ENCODE measurements around the gene SLC9C2.

DNA sequence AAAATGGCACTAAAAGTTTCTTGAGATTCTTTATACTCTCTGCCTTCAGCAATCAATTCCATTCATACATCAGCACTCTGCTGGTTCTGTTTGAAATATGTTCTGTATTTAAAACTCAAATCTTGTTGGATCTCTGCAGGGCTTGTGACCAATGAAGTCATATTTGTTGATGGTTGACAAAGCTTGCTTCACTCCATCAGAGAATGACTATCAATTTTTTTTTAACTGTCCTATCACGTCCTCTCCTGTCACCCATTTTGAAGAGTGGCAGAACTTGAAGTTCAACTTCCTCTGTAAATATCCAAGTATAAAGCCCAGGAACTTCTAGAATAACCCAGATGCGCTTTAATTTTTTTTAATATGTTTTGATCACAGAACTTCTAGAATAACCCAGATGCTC lies 114.9 kb downstream of the SLC9C2 start:
- TF ChIP-seq TAF1 (IDR thresholded peaks at IDR 0.05; ENCODE audit: borderline replicate concordance, insufficient read depth, low read length) (no peak), POLR2AphosphoS5 (IDR thresholded peaks at IDR 0.05; ENCODE audit: low read depth, low read length) (no peak)
- TF ChIP-seq, protein P1, sequence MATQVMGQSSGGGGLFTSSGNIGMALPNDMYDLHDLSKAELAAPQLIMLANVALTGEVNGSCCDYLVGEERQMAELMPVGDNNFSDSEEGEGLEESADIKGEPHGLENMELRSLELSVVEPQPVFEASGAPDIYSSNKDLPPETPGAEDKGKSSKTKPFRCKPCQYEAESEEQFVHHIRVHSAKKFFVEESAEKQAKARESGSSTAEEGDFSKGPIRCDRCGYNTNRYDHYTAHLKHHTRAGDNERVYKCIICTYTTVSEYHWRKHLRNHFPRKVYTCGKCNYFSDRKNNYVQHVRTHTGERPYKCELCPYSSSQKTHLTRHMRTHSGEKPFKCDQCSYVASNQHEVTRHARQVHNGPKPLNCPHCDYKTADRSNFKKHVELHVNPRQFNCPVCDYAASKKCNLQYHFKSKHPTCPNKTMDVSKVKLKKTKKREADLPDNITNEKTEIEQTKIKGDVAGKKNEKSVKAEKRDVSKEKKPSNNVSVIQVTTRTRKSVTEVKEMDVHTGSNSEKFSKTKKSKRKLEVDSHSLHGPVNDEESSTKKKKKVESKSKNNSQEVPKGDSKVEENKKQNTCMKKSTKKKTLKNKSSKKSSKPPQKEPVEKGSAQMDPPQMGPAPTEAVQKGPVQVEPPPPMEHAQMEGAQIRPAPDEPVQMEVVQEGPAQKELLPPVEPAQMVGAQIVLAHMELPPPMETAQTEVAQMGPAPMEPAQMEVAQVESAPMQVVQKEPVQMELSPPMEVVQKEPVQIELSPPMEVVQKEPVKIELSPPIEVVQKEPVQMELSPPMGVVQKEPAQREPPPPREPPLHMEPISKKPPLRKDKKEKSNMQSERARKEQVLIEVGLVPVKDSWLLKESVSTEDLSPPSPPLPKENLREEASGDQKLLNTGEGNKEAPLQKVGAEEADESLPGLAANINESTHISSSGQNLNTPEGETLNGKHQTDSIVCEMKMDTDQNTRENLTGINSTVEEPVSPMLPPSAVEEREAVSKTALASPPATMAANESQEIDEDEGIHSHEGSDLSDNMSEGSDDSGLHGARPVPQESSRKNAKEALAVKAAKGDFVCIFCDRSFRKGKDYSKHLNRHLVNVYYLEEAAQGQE (IDR thresholded peaks at IDR 0.05; ENCODE audit: insufficient read depth in 1 of 2, low read depth in 2 of 2, low read length in 2 of 2) = no peak

All from PFSK-1 (cell line).